Gastrocnemius medialis (tissue), 4 donors: Measurements from ENCODE around the gene F2RL1.
"Not testable (repeated sequence)": the region's sequence is repeated elsewhere in the genome, so short reads cannot be mapped to it uniquely, and the experiment has no call there.

Experiments used
- CTCF ChIP-seq, 5 experiments: fragments of 450-650 bp in 3 of 5; fragments of 200-600 bp in 2 of 5; sonication (generic) in 2 of 5; IDR thresholded peaks in 4 of 5; conservative IDR thresholded peaks in 1 of 5; 1 replicate in 4 of 5; 2 replicates in 1 of 5; pipeline ENCODE4 v1.5.1; 2016 to 2019; ENCODE audit warnings: antibody characterized with exemption in 5 of 5, mild to moderate bottlenecking in 3 of 5, moderate library complexity in 3 of 5
- POLR2A ChIP-seq, 2 donors: fragments of 450-650 bp; IDR thresholded peaks; one replicate each; pipeline ENCODE4 v1.6.1; 2017; ENCODE audit warnings: antibody characterized with exemption in 2 of 2, mild to moderate bottlenecking in 2 of 2, moderate library complexity in 2 of 2

- not testable (repeated sequence) for TF ChIP-seq POLR2A (IDR thresholded peaks at IDR 0.05); CTCF (IDR thresholded peaks at IDR 0.05 in 4 of 5, conservative IDR thresholded peaks at IDR 0.05 in 1 of 5)
Observed at GRCh38 chr5:76780616-76781015, 38.2 kb upstream of the F2RL1 start.
